Keratinocyte (primary cell): ENCODE measurements around the gene TESK1. TPM values are rescaled to one million over a fixed set of nuclear protein-coding genes. Genes with fewer than 3 reads are reported as not detected.

Experiments used
- DNase-seq: peaks from one replicate; pipeline ENCODE4 v3.0.0-alpha.2; 2011; ENCODE audit warnings: low read depth, missing footprints, low spot score
- FAIRE-seq: peaks from 2 replicates; lab custom pipeline; 2011; peaks lifted over from hg19 to GRCh38; lab: Jason Lieb, UNC
- H2AFZ ChIP-seq: 2 replicates; pipeline ENCODE4 v1.6.0; 2012; ENCODE audit warnings: low read length, control low read depth, inconsistent platforms; ENCODE audit not compliant: control insufficient read depth
- H3K27ac ChIP-seq: 2 replicates; pipeline ENCODE4 v1.5.1; 2011; ENCODE audit warnings: low read length; ENCODE audit not compliant: control insufficient read depth, insufficient read depth
- H3K27me3 ChIP-seq: 3 replicates; pipeline ENCODE4 v1.6.0; 2011; ENCODE audit warnings: low read length; ENCODE audit not compliant: control insufficient read depth, insufficient read depth; ENCODE audit errors: extremely low read depth
- H3K36me3 ChIP-seq, 2 experiments: 2 replicates in 1 of 2; 3 replicates in 1 of 2; pipeline ENCODE4 v1.5.1; 2011; ENCODE audit warnings: low read length in 2 of 2, mild to moderate bottlenecking in 1 of 2; ENCODE audit not compliant: control insufficient read depth in 2 of 2, insufficient read depth in 2 of 2; ENCODE audit errors: extremely low read depth in 1 of 2
- H3K4me1 ChIP-seq: 3 replicates; pipeline ENCODE4 v1.5.1; 2011; ENCODE audit warnings: low read length; ENCODE audit not compliant: control insufficient read depth, insufficient read depth; ENCODE audit errors: extremely low read depth
- H3K4me2 ChIP-seq: 3 replicates; pipeline ENCODE4 v1.6.0; 2011; ENCODE audit warnings: low read depth, low read length; ENCODE audit not compliant: control insufficient read depth, insufficient read depth; ENCODE audit errors: extremely low read depth
- H3K4me3 ChIP-seq, 3 experiments: fragments of 200-600 bp in 1 of 3; sonication (generic) in 1 of 3; 2 replicates in 2 of 3; 3 replicates in 1 of 3; pipeline ENCODE4 v1.5.1; 2011 to 2016; ENCODE audit warnings: low read length in 3 of 3, mild to moderate bottlenecking in 3 of 3, control low read depth in 2 of 3, inconsistent platforms in 1 of 3, low read depth in 1 of 3, mixed read lengths in 1 of 3, mixed run types in 1 of 3, moderate library complexity in 1 of 3; ENCODE audit not compliant: control insufficient read depth in 2 of 3, insufficient read depth in 2 of 3; ENCODE audit errors: extremely low read depth in 1 of 3
- H3K79me2 ChIP-seq: 2 replicates; pipeline ENCODE4 v1.6.0; 2012; ENCODE audit warnings: low read length; ENCODE audit not compliant: control insufficient read depth, insufficient read depth
- H3K9ac ChIP-seq: 3 replicates; pipeline ENCODE4 v1.6.0; 2011; ENCODE audit warnings: low read length; ENCODE audit not compliant: control insufficient read depth, insufficient read depth; ENCODE audit errors: extremely low read depth
- H3K9me1 ChIP-seq: 3 replicates; pipeline ENCODE4 v1.6.0; 2011; ENCODE audit warnings: low read length; ENCODE audit not compliant: control insufficient read depth, insufficient read depth; ENCODE audit errors: extremely low read depth
- H3K9me3 ChIP-seq: 2 replicates; pipeline ENCODE4 v1.5.1; 2012; ENCODE audit warnings: low read depth, low read length; ENCODE audit not compliant: control insufficient read depth
- H4K20me1 ChIP-seq: 3 replicates; pipeline ENCODE4 v1.6.0; 2011; ENCODE audit warnings: low read length; ENCODE audit not compliant: control insufficient read depth, insufficient read depth; ENCODE audit errors: extremely low read depth
- CTCF ChIP-seq, 3 experiments: IDR thresholded peaks in 1 of 3; conservative IDR thresholded peaks in 1 of 3; optimal IDR thresholded peaks in 1 of 3; 2 replicates in 2 of 3; 3 replicates in 1 of 3; pipeline versions ENCODE3 to v1.5.1; 2011; ENCODE audit warnings: low read length in 3 of 3, mild to moderate bottlenecking in 3 of 3, moderate library complexity in 2 of 3, control low read depth in 1 of 3, inconsistent platforms in 1 of 3; ENCODE audit not compliant: insufficient read depth in 2 of 3; ENCODE audit errors: extremely low read depth in 1 of 3
- EZH2 ChIP-seq: IDR thresholded peaks from one replicate; pipeline ENCODE4 v1.6.1; 2012; ENCODE audit warnings: inconsistent platforms, mild to moderate bottlenecking, low read length, moderate library complexity
- dilution Hi-C: fragments of 300-500 bp; cut with MboI; formaldehyde crosslinking; loops from one replicate; pipeline ENCODE4 v1.7.0; 2020; ENCODE audit warnings: low sequenced_read_pairs; ENCODE audit not compliant: extremely low pct_ligation_motif_present
- polyA plus RNA-seq, 5 experiments: library from polyadenylated mRNA; depleted of rRNA in 3 of 5; stranded (reverse) in 3 of 5; stranded (forward) in 1 of 5; unstranded in 1 of 5; fragments of >200 nt; gene quantifications; 1 replicate in 1 of 5; 2 replicates in 3 of 5; 3 replicates in 1 of 5; pipeline versions ENCODE4 v1.2.1 to v1.2.3, GENCODE V29; 2011 to 2012; ENCODE audit warnings: missing spikeins in 2 of 5, low read depth in 1 of 5, low replicate concordance in 1 of 5

TESK1 gene
- polyA plus RNA-seq, 1 donor (not counting 4 experiments of a cell fraction or from before 2014, with no cell fraction given): 11.2 TPM

GRCh38 chr9:35603506-35603985, 1.5 kb upstream of the TESK1 start:
- FAIRE-seq: no peak
- dilution Hi-C loops: no loop called here

GRCh38 chr9:35603986-35604577, 980 bp upstream of the TESK1 start:
- H3K9me3 ChIP-seq: no peaks in the 10 kb centered on the region
- H3K27ac ChIP-seq: peak overlapping the region; percentile 78
- no peaks in the 10 kb centered on the region for H3K27me3 ChIP-seq
- H3K9ac ChIP-seq: peak overlapping the region; percentile 75
- dilution Hi-C loops: no loop called here
- H3K4me1 ChIP-seq: peaks cover 19% of the 10 kb centered on the region
- peak; percentile 92 for FAIRE-seq
- DNase-seq: peak; percentile 97
- peak overlapping the region; percentile 68 to 93 (median 78) for H3K4me3 ChIP-seq
- H3K36me3 ChIP-seq: peaks cover 4 to 14% of the 10 kb centered on the region in 2 experiments
- no peaks in the 10 kb centered on the region for H4K20me1 ChIP-seq
- H3K79me2 ChIP-seq: peaks cover 9% of the 10 kb centered on the region
- H3K4me2 ChIP-seq: peak overlapping the region; percentile 100
- peak overlapping the region; percentile 98 for H2AFZ ChIP-seq
- TF ChIP-seq EZH2 (no peak), CTCF (optimal IDR thresholded peaks at IDR 0.05 in 1 of 3, IDR thresholded peaks at IDR 0.05 in 1 of 3, conservative IDR thresholded peaks at IDR 0.05 in 1 of 3; ENCODE audit: extremely low read depth in 1 of 3, insufficient read depth in 2 of 3, low read length in 3 of 3) (peak; percentile 87 to 96 (median 95))
- no peaks in the 10 kb centered on the region for H3K9me1 ChIP-seq

More at GRCh38 chr9:35603506-35603985, 1.5 kb upstream of the TESK1 start:
- Histone ChIP-seq H3K9ac (peak overlapping the region; percentile 63), H3K27ac (peak overlapping the region; percentile 45), H3K36me3 (peaks cover 0 to 10% of the 10 kb centered on the region in 2 experiments), H3K9me3 (no peaks in the 10 kb centered on the region), H3K4me2 (peak overlapping the region; percentile 67), H2AFZ (peak overlapping the region; percentile 89), H3K4me1 (peaks cover 19% of the 10 kb centered on the region), H3K79me2 (peaks cover 9% of the 10 kb centered on the region), H3K27me3 (no peaks in the 10 kb centered on the region), H3K9me1 (no peaks in the 10 kb centered on the region), H3K4me3 (peak overlapping the region; percentile 30 to 61 (median 59)), H4K20me1 (no peaks in the 10 kb centered on the region)
- DNase-seq: no peak
- TF ChIP-seq CTCF (optimal IDR thresholded peaks at IDR 0.05 in 1 of 3, IDR thresholded peaks at IDR 0.05 in 1 of 3, conservative IDR thresholded peaks at IDR 0.05 in 1 of 3; ENCODE audit: extremely low read depth in 1 of 3, insufficient read depth in 2 of 3, low read length in 3 of 3): peak in 1 of 3 experiments; percentile 20
- TF ChIP-seq EZH2: no peak
